HEK293 (cell line): ENCODE results near the gene PGBD4.
A peak's percentile ranks its signal among the peaks of the same experiment; 100 is the strongest.

Source experiments
- FEZF1 ChIP-seq: fragments of 450-650 bp; formaldehyde crosslinking; IDR thresholded peaks from 2 replicates; pipeline ENCODE4 v1.5.1; 2016; ENCODE audit warnings: missing biosample characterization, missing genetic modification characterization
- GLI2 ChIP-seq: fragments of 450-650 bp; formaldehyde crosslinking; IDR thresholded peaks from 2 replicates; pipeline ENCODE4; 2017; ENCODE audit warnings: missing biosample characterization, missing genetic modification characterization, low read depth, borderline replicate concordance
- GLIS1 ChIP-seq: fragments of 450-650 bp; formaldehyde crosslinking; IDR thresholded peaks from 2 replicates; pipeline ENCODE4 v1.5.1; 2016; ENCODE audit warnings: missing biosample characterization, missing genetic modification characterization
- MZF1 ChIP-seq: fragments of 450-650 bp; formaldehyde crosslinking; IDR thresholded peaks from 2 replicates; pipeline ENCODE4 v1.5.1; 2017; ENCODE audit warnings: missing biosample characterization, missing genetic modification characterization, borderline replicate concordance
- OSR2 ChIP-seq: fragments of 450-650 bp; formaldehyde crosslinking; IDR thresholded peaks from 2 replicates; pipeline ENCODE4 v1.5.1; 2016; ENCODE audit warnings: missing biosample characterization, missing genetic modification characterization
- ZBTB17 ChIP-seq: fragments of 450-650 bp; formaldehyde crosslinking; IDR thresholded peaks from 2 replicates; pipeline ENCODE4 v1.5.1; 2016; ENCODE audit warnings: missing biosample characterization, missing genetic modification characterization
- ZNF19 ChIP-seq: fragments of 450-650 bp; formaldehyde crosslinking; IDR thresholded peaks from 2 replicates; pipeline ENCODE4; 2016; ENCODE audit warnings: missing biosample characterization, missing genetic modification characterization, low read depth
- ZNF324 ChIP-seq: fragments of 450-650 bp; formaldehyde crosslinking; IDR thresholded peaks from 2 replicates; pipeline ENCODE4 v1.5.1; 2016; ENCODE audit warnings: missing biosample characterization, missing genetic modification characterization
- ZNF354C ChIP-seq: fragments of 450-650 bp; formaldehyde crosslinking; IDR thresholded peaks from 2 replicates; pipeline ENCODE4 v1.5.1; 2016; ENCODE audit warnings: missing biosample characterization, missing genetic modification characterization, low read depth, borderline replicate concordance
- ZNF391 ChIP-seq: fragments of 450-650 bp; formaldehyde crosslinking; IDR thresholded peaks from 2 replicates; pipeline ENCODE4 v1.5.1; 2016; ENCODE audit warnings: low read depth, missing biosample characterization, missing genetic modification characterization, borderline replicate concordance
- ZNF521 ChIP-seq: fragments of 450-650 bp; formaldehyde crosslinking; IDR thresholded peaks from 2 replicates; pipeline ENCODE4 v1.5.1; 2017; ENCODE audit warnings: missing biosample characterization, mild to moderate bottlenecking, missing genetic modification characterization
- ZNF529 ChIP-seq: fragments of 450-650 bp; formaldehyde crosslinking; IDR thresholded peaks from 2 replicates; pipeline ENCODE4 v1.5.1; 2017; ENCODE audit warnings: missing genetic modification characterization, missing biosample characterization; ENCODE audit not compliant: insufficient replicate concordance
- ZNF530 ChIP-seq: fragments of 450-650 bp; formaldehyde crosslinking; IDR thresholded peaks from 2 replicates; pipeline ENCODE4 v1.5.1; 2016; ENCODE audit warnings: low read depth, missing biosample characterization, missing genetic modification characterization
- ZNF544 ChIP-seq: fragments of 450-650 bp; formaldehyde crosslinking; IDR thresholded peaks from 2 replicates; pipeline ENCODE4 v1.5.0; 2017; ENCODE audit warnings: missing biosample characterization, missing genetic modification characterization
- ZNF585B ChIP-seq: fragments of 450-650 bp; formaldehyde crosslinking; IDR thresholded peaks from 2 replicates; pipeline ENCODE4 v1.5.1; 2016; ENCODE audit warnings: missing biosample characterization, missing genetic modification characterization
- ZNF670 ChIP-seq: fragments of 450-650 bp; formaldehyde crosslinking; IDR thresholded peaks from 2 replicates; pipeline ENCODE4 v1.5.1; 2016; ENCODE audit warnings: missing biosample characterization, missing genetic modification characterization, low read depth
- ZNF701 ChIP-seq: fragments of 450-650 bp; formaldehyde crosslinking; IDR thresholded peaks from 2 replicates; pipeline ENCODE4 v1.5.1; 2016; ENCODE audit warnings: missing biosample characterization, missing genetic modification characterization
- ZNF776 ChIP-seq: fragments of 450-650 bp; formaldehyde crosslinking; IDR thresholded peaks from 2 replicates; pipeline ENCODE4 v1.5.0; 2017; ENCODE audit warnings: missing biosample characterization, missing genetic modification characterization, borderline replicate concordance
- ZNF791 ChIP-seq: fragments of 450-650 bp; formaldehyde crosslinking; IDR thresholded peaks from 2 replicates; pipeline ENCODE4 v1.5.1; 2016; ENCODE audit warnings: missing biosample characterization, missing genetic modification characterization
- ZNF830 ChIP-seq: fragments of 450-650 bp; IDR thresholded peaks from 2 replicates; pipeline ENCODE4 v1.5.0; 2018; ENCODE audit warnings: missing biosample characterization, missing genetic modification characterization, low read depth, mild to moderate bottlenecking, moderate library complexity
- ZNF843 ChIP-seq: fragments of 450-650 bp; formaldehyde crosslinking; IDR thresholded peaks from 2 replicates; pipeline ENCODE4 v1.5.1; 2016; ENCODE audit warnings: missing biosample characterization, missing genetic modification characterization
- TF ChIP-seq, protein P1 (sequence below): fragments of 450-650 bp; formaldehyde crosslinking; IDR thresholded peaks from 2 replicates; pipeline ENCODE4 v1.5.1; 2016; ENCODE audit warnings: missing biosample characterization, missing genetic modification characterization, low read depth
- TF ChIP-seq, protein P2 (sequence below): fragments of 450-650 bp; formaldehyde crosslinking; IDR thresholded peaks from 2 replicates; pipeline ENCODE4 v1.5.1; 2017; ENCODE audit warnings: missing biosample characterization, mild to moderate bottlenecking, missing genetic modification characterization, moderate library complexity
- TF ChIP-seq, protein P3 (sequence below): fragments of 450-650 bp; formaldehyde crosslinking; IDR thresholded peaks from 2 replicates; pipeline ENCODE4 v1.5.1; 2016; ENCODE audit warnings: missing biosample characterization, missing genetic modification characterization
- TF ChIP-seq, protein P4 (sequence below): fragments of 450-650 bp; formaldehyde crosslinking; IDR thresholded peaks from 2 replicates; pipeline ENCODE4 v1.5.1; 2016; ENCODE audit warnings: missing biosample characterization, missing genetic modification characterization
- TF ChIP-seq, protein P5 (sequence below): fragments of 450-650 bp; formaldehyde crosslinking; IDR thresholded peaks from 2 replicates; pipeline ENCODE4 v1.5.1; 2016; ENCODE audit warnings: missing biosample characterization, missing genetic modification characterization
- TF ChIP-seq, protein P6 (sequence below): fragments of 450-650 bp; formaldehyde crosslinking; IDR thresholded peaks from 2 replicates; pipeline ENCODE4 v1.5.1; 2016; ENCODE audit warnings: missing biosample characterization, missing genetic modification characterization

PGBD4 gene

DNA sequence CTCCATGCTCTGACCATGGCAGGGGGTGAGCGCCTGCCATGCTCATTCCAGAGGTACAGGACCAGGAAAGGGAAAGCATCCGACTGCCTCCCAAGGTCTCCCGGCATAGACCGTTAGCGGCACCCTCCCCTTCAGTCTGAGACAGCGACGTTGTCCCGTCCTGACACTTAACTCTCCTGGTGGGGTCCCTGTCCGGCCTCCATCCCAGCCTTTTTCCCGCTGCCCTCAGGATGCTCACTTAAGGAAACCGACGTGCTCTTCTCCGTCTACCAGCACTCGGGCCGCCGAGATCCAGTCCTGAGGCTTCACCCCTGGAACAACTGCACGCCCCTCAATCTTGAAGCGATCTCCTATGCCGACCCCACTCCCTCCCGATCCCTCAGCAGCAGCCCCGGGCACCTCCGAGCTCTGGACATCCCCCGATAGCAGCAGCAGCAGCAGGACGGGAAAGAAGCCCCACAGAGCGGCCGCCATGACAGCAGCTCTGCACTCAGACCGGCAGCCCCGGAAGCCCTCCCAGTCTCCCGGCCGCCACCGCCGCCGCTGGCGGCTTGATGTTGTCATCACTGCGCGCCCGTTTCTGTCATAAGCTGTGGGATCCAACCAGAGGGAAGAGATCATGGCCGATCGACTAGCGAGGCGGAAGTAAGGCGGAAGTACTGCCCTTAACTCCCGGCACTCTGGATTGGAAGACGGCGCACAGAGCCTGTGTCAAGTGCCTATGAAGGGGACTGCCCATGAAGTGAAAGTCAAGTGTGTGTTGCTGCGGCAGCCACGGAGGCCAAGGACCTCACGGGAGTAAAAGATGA, at the start of gene PGBD4, which contains the start of gene EMC7 (continued):
- peak; percentile 54; the same call in 1 of the 2 replicates for TF ChIP-seq ZNF391 (tag by site-specific recombination)
- TF ChIP-seq MZF1 (tag by site-specific recombination) = no peak
- no peak for TF ChIP-seq ZNF701 (tag by site-specific recombination)
- TF ChIP-seq ZNF791 (tag by site-specific recombination) = no peak
- TF ChIP-seq ZNF585B (tag by site-specific recombination) = no peak
- TF ChIP-seq ZNF324 (tag by site-specific recombination) = 0 out of 2 replicates have a peak, but pooled peaks have one; percentile 44
- TF ChIP-seq OSR2 = peak; percentile 35; the same call in 1 of the 2 replicates
- TF ChIP-seq ZNF19 (tag by site-specific recombination) = no peak; the same call in 1 of the 2 replicates
- TF ChIP-seq, protein P1, sequence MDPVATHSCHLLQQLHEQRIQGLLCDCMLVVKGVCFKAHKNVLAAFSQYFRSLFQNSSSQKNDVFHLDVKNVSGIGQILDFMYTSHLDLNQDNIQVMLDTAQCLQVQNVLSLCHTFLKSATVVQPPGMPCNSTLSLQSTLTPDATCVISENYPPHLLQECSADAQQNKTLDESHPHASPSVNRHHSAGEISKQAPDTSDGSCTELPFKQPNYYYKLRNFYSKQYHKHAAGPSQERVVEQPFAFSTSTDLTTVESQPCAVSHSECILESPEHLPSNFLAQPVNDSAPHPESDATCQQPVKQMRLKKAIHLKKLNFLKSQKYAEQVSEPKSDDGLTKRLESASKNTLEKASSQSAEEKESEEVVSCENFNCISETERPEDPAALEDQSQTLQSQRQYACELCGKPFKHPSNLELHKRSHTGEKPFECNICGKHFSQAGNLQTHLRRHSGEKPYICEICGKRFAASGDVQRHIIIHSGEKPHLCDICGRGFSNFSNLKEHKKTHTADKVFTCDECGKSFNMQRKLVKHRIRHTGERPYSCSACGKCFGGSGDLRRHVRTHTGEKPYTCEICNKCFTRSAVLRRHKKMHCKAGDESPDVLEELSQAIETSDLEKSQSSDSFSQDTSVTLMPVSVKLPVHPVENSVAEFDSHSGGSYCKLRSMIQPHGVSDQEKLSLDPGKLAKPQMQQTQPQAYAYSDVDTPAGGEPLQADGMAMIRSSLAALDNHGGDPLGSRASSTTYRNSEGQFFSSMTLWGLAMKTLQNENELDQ (tag by site-specific recombination) = no peak
- TF ChIP-seq ZNF830 (tag by site-specific recombination) = no peak
- TF ChIP-seq ZNF670 (tag by site-specific recombination) = no peak
- no peak for TF ChIP-seq GLI2
- TF ChIP-seq, protein P2, sequence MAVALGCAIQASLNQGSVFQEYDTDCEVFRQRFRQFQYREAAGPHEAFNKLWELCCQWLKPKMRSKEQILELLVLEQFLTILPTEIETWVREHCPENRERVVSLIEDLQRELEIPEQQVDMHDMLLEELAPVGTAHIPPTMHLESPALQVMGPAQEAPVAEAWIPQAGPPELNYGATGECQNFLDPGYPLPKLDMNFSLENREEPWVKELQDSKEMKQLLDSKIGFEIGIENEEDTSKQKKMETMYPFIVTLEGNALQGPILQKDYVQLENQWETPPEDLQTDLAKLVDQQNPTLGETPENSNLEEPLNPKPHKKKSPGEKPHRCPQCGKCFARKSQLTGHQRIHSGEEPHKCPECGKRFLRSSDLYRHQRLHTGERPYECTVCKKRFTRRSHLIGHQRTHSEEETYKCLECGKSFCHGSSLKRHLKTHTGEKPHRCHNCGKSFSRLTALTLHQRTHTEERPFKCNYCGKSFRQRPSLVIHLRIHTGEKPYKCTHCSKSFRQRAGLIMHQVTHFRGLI (tag by site-specific recombination) = no peak
- peak; percentile 77 for TF ChIP-seq FEZF1 (tag by site-specific recombination)
- TF ChIP-seq ZNF530 (tag by site-specific recombination) = no peak
- TF ChIP-seq, protein P3, sequence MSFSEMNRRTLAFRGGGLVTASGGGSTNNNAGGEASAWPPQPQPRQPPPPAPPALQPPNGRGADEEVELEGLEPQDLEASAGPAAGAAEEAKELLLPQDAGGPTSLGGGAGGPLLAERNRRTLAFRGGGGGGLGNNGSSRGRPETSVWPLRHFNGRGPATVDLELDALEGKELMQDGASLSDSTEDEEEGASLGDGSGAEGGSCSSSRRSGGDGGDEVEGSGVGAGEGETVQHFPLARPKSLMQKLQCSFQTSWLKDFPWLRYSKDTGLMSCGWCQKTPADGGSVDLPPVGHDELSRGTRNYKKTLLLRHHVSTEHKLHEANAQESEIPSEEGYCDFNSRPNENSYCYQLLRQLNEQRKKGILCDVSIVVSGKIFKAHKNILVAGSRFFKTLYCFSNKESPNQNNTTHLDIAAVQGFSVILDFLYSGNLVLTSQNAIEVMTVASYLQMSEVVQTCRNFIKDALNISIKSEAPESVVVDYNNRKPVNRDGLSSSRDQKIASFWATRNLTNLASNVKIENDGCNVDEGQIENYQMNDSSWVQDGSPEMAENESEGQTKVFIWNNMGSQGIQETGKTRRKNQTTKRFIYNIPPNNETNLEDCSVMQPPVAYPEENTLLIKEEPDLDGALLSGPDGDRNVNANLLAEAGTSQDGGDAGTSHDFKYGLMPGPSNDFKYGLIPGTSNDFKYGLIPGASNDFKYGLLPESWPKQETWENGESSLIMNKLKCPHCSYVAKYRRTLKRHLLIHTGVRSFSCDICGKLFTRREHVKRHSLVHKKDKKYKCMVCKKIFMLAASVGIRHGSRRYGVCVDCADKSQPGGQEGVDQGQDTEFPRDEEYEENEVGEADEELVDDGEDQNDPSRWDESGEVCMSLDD (tag by site-specific recombination) = no peak
- peak; percentile 54 for TF ChIP-seq GLIS1
- TF ChIP-seq, protein P4, sequence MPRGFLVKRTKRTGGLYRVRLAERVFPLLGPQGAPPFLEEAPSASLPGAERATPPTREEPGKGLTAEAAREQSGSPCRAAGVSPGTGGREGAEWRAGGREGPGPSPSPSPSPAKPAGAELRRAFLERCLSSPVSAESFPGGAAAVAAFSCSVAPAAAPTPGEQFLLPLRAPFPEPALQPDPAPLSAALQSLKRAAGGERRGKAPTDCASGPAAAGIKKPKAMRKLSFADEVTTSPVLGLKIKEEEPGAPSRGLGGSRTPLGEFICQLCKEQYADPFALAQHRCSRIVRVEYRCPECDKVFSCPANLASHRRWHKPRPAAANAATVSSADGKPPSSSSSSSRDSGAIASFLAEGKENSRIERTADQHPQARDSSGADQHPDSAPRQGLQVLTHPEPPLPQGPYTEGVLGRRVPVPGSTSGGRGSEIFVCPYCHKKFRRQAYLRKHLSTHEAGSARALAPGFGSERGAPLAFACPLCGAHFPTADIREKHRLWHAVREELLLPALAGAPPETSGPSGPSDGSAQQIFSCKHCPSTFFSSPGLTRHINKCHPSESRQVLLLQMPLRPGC = no peak
- TF ChIP-seq ZNF776 (tag by site-specific recombination) = no peak
- TF ChIP-seq, protein P5, sequence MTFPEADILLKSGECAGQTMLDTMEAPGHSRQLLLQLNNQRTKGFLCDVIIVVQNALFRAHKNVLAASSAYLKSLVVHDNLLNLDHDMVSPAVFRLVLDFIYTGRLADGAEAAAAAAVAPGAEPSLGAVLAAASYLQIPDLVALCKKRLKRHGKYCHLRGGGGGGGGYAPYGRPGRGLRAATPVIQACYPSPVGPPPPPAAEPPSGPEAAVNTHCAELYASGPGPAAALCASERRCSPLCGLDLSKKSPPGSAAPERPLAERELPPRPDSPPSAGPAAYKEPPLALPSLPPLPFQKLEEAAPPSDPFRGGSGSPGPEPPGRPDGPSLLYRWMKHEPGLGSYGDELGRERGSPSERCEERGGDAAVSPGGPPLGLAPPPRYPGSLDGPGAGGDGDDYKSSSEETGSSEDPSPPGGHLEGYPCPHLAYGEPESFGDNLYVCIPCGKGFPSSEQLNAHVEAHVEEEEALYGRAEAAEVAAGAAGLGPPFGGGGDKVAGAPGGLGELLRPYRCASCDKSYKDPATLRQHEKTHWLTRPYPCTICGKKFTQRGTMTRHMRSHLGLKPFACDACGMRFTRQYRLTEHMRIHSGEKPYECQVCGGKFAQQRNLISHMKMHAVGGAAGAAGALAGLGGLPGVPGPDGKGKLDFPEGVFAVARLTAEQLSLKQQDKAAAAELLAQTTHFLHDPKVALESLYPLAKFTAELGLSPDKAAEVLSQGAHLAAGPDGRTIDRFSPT = no peak
- TF ChIP-seq ZBTB17 (tag by site-specific recombination) = peak; percentile 96
- no peak for TF ChIP-seq ZNF354C (tag by site-specific recombination)
- TF ChIP-seq ZNF521 (tag by site-specific recombination) = no peak
- TF ChIP-seq ZNF529 (tag by site-specific recombination) = no peak
- TF ChIP-seq ZNF843 = 0 out of 2 replicates have a peak, but pooled peaks have one; percentile 50
- no peak for TF ChIP-seq ZNF544 (tag by site-specific recombination)
- TF ChIP-seq, protein P6, sequence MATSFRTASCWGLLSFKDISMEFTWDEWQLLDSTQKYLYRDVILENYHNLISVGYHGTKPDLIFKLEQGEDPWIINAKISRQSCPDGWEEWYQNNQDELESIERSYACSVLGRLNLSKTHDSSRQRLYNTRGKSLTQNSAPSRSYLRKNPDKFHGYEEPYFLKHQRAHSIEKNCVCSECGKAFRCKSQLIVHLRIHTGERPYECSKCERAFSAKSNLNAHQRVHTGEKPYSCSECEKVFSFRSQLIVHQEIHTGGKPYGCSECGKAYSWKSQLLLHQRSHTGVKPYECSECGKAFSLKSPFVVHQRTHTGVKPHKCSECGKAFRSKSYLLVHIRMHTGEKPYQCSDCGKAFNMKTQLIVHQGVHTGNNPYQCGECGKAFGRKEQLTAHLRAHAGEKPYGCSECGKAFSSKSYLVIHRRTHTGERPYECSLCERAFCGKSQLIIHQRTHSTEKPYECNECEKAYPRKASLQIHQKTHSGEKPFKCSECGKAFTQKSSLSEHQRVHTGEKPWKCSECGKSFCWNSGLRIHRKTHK (tag by site-specific recombination) = no peak
